Measurements from ENCODE around the gene GLRA2.

DNA sequence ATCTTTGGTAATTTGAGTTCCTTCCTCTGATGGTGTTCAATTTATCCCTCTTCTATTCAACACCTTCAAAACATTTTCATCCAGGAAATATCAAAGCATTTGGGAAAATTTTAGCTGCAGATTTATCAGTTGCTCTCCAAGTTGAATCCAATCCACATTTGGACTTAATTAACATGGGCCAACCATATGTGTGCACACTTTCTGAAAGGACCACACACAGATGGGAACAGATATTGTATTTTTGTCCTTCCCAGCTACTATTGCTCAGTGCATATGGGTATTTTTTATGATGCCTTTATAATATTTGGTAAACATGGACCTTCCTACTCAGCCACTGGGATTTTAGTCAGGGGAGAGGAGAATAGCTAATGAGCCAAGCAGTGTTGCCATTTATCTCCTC is 65.2 kb downstream of the GLRA2 start:
- TF ChIP-seq BHLHE40 (IDR thresholded peaks at IDR 0.05; ENCODE audit: borderline replicate concordance) (no peak), SUZ12 (IDR thresholded peaks at IDR 0.05) (no peak), PKNOX1 (IDR thresholded peaks at IDR 0.05) (no peak), LEF1 (IDR thresholded peaks at IDR 0.05; ENCODE audit: borderline replicate concordance) (no peak)

Data from HEK293T (cell line).